KOPT-K1 (cell line): ENCODE measurements around the gene KIF26B.

ENCODE experiments used
- H3K27ac ChIP-seq: fragments of 200-600 bp; sonication (generic); 2 replicates; pipeline ENCODE4 v1.5.1; 2016; ENCODE audit warnings: antibody characterized with exemption, mild to moderate bottlenecking, low read depth, low read length; ENCODE audit not compliant: poor library complexity, severe bottlenecking
- H3K36me3 ChIP-seq: fragments of 200-600 bp; sonication (generic); 2 replicates; pipeline ENCODE4 v1.5.1; 2017; ENCODE audit warnings: antibody characterized with exemption, mild to moderate bottlenecking, low read length, moderate library complexity; ENCODE audit not compliant: insufficient read depth
- H3K9me3 ChIP-seq: fragments of 200-600 bp; sonication (generic); 2 replicates; pipeline ENCODE4 v1.5.1; 2017; ENCODE audit warnings: antibody characterized with exemption, low read length, mild to moderate bottlenecking; ENCODE audit not compliant: insufficient read depth, poor library complexity, severe bottlenecking

The KIF26B gene

GRCh38 chr1:245420926-245421325, 266.1 kb downstream of the KIF26B start:
- Histone ChIP-seq H3K9me3 (no peaks in the 10 kb centered on the region), H3K36me3 (no peaks in the 10 kb centered on the region), H3K27ac (no peak overlapping the region)

GRCh38 chr1:245428681-245429080, 273.9 kb downstream of the KIF26B start:
- Histone ChIP-seq H3K36me3 (no peaks in the 10 kb centered on the region), H3K27ac (no peak overlapping the region), H3K9me3 (no peaks in the 10 kb centered on the region)

- H3K36me3 ChIP-seq, result no peaks in the 10 kb centered on the region
- no peaks in the 10 kb centered on the region for H3K9me3 ChIP-seq
- H3K27ac ChIP-seq, result no peak overlapping the region
Observed at GRCh38 chr1:245431706-245432105, 276.9 kb downstream of the KIF26B start.

GRCh38 chr1:245432228-245432875, 277.6 kb downstream of the KIF26B start:
- no peak overlapping the region for H3K27ac ChIP-seq
- H3K36me3 ChIP-seq, result no peaks in the 10 kb centered on the region
- no peaks in the 10 kb centered on the region for H3K9me3 ChIP-seq

GRCh38 chr1:245433561-245433960, 278.8 kb downstream of the KIF26B start:
- no peak overlapping the region for H3K27ac ChIP-seq
- H3K36me3 ChIP-seq, result no peaks in the 10 kb centered on the region
- no peaks in the 10 kb centered on the region for H3K9me3 ChIP-seq

- Histone ChIP-seq H3K27ac (no peak overlapping the region), H3K9me3 (no peaks in the 10 kb centered on the region), H3K36me3 (no peaks in the 10 kb centered on the region)
Observed at GRCh38 chr1:245434280-245434679, 279.5 kb downstream of the KIF26B start.

- Histone ChIP-seq H3K9me3 (no peaks in the 10 kb centered on the region), H3K36me3 (no peaks in the 10 kb centered on the region), H3K27ac (no peak overlapping the region)
Observed at GRCh38 chr1:245436407-245436806, 281.6 kb downstream of the KIF26B start.

GRCh38 chr1:245437369-245438062, 282.7 kb downstream of the KIF26B start:
- H3K9me3 ChIP-seq, result no peaks in the 10 kb centered on the region
- H3K36me3 ChIP-seq, result no peaks in the 10 kb centered on the region
- no peak overlapping the region for H3K27ac ChIP-seq

- Histone ChIP-seq H3K9me3 (no peaks in the 10 kb centered on the region), H3K27ac (no peak overlapping the region), H3K36me3 (no peaks in the 10 kb centered on the region)
Observed at GRCh38 chr1:245440922-245441321, 286.1 kb downstream of the KIF26B start.

GRCh38 chr1:245441689-245442088, 286.9 kb downstream of the KIF26B start:
- Histone ChIP-seq H3K27ac (no peak overlapping the region), H3K36me3 (no peaks in the 10 kb centered on the region), H3K9me3 (no peaks in the 10 kb centered on the region)

GRCh38 chr1:245444147-245444828, 289.5 kb downstream of the KIF26B start:
- no peaks in the 10 kb centered on the region for H3K9me3 ChIP-seq
- no peak overlapping the region for H3K27ac ChIP-seq
- H3K36me3 ChIP-seq, result no peaks in the 10 kb centered on the region

- Histone ChIP-seq H3K36me3 (no peaks in the 10 kb centered on the region), H3K27ac (no peak overlapping the region), H3K9me3 (no peaks in the 10 kb centered on the region)
Observed at GRCh38 chr1:245444945-245445344, 290.2 kb downstream of the KIF26B start.

- H3K36me3 ChIP-seq, result no peaks in the 10 kb centered on the region
- no peaks in the 10 kb centered on the region for H3K9me3 ChIP-seq
- no peak overlapping the region for H3K27ac ChIP-seq
Observed at GRCh38 chr1:245448531-245448930, 293.7 kb downstream of the KIF26B start.

GRCh38 chr1:245448975-245449431, 294.2 kb downstream of the KIF26B start:
- no peaks in the 10 kb centered on the region for H3K9me3 ChIP-seq
- no peaks in the 10 kb centered on the region for H3K36me3 ChIP-seq
- H3K27ac ChIP-seq, result no peak overlapping the region

- H3K9me3 ChIP-seq, result no peaks in the 10 kb centered on the region
- no peak overlapping the region for H3K27ac ChIP-seq
- H3K36me3 ChIP-seq, result no peaks in the 10 kb centered on the region
Observed at GRCh38 chr1:245453541-245453940, 298.8 kb downstream of the KIF26B start.
